GM18526 (cell line): ENCODE data around the gene PRKAR1B.

Experiments used
- POLR2A ChIP-seq: IDR thresholded peaks from 3 replicates; pipeline ENCODE4 v1.6.1; 2011; ENCODE audit not compliant: insufficient read length; ENCODE audit errors: extremely low read depth

PRKAR1B gene

DNA sequence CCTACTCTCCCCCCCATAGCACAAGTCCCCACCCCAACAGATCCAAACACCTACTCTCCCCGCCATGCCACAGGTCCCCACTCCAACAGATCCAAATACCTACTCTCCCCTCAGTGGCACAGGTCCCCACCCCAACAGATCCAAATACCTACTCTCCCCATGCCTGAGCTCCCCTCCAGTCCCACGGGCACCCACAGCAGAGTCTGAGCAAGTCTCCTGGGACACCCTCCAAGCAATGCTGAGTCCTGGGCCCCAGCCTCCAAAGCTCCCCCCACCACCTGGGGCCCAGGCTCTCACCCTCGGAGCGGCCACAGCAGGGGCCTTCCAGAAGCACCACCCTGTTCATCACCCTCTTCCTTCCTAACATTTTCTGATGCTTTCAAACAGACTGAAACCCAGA lies 64.5 kb downstream of the PRKAR1B start:
- TF ChIP-seq POLR2A: no peak

DNA sequence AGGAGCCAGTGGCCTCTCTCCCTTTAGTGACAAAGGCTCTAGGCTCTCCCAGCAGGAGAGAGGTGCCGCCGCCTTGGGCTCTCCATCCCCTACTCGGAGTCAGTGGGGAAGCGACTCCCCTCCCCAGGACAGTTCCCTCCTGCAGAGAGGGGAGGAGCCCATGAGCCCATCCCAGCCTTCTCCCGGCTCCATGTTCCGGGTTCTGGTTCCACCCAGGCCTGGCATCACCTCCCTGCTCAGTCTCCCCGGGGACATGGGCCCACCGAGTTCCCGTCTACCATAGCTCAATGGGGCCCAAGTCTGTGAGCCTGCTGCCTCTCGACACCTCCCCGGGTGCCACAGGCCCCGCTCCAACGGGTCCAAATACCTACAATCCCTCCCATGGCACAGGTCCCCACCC lies 67.1 kb downstream of the PRKAR1B start:
- no peak for TF ChIP-seq POLR2A

DNA sequence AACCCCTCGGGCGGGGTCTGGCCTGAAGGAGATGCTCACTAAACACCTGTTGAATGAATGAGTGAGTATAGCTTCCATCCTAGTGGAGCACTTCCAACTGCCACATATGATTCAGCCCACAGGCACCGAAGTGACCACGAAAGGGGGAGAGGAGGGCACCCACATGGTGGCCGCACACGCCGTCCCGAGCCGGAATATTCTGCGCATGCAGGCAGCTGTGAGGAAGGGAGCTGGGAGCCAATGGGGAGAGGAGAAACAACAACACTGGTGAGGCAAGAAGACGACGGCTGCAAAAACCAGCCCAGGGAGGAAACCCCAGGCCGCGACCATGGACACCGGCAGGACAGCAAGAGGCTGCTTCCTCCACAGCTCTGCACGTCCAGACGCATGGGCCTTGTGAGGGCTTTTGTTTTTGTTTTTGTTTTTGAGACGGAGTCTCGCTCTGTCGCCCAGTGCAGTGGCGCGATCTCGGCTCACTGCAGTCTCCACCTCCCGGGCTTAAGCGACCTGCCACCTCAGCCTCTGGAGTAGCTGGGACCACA lies 67.7 kb downstream of the PRKAR1B start:
- no peak for TF ChIP-seq POLR2A

DNA sequence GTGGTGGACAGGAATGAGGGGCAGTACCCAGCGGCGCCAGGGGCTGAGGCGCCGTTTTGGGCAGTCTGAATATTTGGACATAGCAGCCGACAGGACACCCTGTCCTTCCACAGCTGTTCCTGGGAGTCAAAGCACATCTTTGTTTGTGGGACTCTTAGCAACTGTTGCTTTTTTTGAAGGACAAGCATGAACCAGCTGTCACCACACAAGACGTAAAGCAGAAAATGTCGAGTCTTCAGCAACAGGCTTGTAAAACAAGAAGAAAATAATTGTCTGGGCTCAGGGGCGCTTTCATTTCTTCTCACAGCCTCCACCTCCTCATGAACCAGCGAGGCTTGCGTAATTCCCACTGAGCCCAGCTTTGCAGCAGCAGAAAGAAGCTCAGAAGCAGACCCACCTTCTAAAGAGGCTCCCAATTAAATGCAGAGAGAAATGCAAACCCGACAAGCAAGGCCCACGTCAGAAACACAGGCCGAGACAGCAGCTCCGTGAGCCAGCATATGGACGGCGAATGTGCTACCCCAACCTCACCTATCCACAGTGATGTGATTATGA lies 69.4 kb downstream of the PRKAR1B start:
- no peak for TF ChIP-seq POLR2A

DNA sequence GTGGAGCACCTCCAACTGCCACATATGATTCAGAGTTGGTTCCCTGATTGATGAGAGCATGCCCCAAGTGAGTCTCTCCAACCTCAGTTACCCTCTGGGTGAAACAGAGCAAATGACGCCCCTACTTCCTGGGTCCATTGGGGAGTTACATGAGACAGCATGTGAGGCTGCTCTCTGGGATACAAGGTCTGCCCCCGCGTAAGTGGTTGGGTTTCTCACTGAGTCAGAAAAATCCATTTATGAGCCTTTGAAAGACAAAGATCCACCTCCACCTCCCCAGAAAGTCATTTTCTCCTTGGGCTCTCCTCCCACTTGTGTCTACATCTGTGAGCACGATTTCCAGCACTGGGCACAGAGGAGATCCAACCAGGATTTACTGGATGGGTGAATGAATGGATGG lies 71.3 kb downstream of the PRKAR1B start:
- TF ChIP-seq POLR2A: no peak

DNA sequence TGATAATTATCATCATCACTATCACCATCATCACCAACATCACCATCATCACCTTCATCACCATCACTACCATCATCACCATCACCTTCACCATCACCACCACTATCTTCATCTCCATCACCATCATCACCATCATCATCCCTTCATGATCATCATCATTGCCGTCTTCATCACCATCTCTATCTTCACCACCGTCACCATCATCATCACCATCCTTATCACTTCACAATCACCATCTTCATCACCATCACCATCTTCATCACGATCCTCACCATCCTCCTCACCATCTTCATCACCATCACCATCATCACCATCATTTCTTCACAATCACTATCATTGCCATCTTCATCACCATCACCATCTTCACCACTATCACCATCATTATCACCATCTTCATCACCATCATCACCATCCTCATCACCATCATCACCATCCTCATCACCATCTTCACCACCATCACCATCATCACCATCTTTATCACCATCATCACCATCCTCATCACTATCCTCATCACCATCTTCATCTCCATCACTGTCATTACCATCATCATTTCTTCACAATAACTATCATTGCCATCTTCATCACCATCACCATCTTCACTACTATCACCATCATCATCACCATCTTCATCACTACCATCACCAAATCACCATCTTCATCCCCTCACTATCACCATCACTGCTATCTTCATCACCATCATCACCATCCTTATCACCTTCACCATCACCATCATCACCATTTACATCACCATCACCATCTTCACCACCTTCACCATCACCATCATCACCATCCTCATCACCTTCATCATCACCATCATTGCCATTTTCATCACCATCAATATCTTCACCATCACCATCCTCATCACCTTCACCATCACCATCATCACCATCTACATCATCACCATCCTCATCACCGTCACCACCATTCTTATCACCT lies 73.0 kb downstream of the PRKAR1B start:
- TF ChIP-seq POLR2A: no peak

DNA sequence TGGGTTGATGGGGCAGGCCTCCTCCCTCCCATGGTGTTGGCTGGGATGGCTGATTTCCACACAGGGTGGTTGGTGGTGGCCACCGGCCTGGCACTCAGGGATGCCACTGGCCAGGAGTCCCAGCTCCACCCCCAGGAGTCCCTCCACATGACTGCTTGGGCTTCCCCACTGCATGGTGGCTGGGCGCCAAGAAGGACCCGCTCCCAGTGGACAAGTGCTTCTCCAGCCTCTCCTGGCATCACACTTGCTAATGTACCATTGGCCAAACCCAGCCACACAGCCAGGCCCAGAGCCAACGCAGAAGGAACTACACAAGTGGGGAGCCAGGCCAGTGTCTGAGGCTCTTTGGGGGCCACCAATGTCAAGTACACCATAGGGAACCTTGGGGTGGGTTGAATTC lies 74.2 kb downstream of the PRKAR1B start:
- no peak for TF ChIP-seq POLR2A

DNA sequence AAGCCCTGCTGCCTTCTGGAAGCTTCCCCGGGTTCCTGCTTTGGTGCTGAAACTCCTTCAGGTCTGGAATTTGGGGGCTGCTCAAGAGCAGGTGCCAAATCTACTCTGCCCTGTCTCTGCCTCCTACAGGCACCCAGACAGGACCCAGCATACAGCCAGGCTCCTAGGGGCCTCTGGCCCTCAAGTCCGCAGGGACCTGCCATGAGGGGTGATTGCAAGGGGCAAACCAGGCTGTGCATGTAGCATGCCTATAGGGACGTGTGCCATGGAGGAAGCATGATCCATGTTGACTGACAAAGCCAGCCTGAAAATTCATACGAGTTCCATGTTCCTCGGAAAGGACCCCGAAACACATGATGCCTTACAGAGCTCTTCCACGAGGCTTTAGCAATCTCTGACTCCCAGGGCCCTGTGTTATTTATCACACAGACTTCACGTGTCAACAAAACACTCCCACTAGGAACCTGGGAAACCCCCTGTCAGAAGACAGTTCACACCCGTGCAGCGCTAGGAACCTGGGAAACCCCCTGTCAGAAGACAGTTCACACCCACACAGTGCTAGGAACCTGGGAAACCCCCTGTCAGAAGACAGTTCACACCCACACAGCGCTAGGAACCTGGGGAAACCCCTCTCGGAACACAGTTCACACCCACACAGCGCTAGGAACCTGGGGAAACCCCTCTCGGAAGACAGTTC lies 75.9 kb downstream of the PRKAR1B start:
- TF ChIP-seq POLR2A: no peak

DNA sequence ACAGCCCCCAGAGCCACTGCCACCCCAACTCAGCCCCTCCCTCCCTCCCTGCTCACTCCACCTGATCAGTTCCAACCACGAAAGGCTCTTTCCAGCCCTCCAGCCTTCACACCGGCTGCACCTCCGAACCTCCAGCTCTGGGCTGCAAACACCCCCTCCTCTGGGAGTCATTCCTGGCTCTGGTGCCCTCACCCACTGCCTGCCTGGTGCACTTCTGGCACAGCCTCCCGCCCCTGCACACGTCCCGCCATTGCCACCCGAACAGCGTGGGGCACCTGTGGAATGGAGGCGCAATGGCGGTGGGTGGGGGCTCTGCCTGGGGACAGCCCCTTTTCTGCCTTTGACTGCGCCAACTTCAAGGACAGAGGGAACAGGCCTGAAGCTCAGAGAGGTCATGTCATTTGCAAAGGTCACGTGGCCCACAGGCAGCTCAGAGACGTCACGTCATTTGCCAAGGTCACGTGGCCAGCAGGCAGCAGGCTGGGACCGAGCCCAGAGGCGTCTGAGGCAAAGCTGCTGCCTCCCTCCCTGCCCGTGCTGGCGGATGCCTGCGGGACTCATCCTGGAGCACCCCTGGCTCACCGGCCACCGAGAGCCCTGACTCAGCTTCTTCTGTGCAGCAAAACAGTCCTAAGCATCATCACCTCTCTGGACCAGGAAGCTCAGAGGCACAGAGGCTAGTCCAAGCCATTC lies 76.6 kb downstream of the PRKAR1B start:
- no peak for TF ChIP-seq POLR2A

DNA sequence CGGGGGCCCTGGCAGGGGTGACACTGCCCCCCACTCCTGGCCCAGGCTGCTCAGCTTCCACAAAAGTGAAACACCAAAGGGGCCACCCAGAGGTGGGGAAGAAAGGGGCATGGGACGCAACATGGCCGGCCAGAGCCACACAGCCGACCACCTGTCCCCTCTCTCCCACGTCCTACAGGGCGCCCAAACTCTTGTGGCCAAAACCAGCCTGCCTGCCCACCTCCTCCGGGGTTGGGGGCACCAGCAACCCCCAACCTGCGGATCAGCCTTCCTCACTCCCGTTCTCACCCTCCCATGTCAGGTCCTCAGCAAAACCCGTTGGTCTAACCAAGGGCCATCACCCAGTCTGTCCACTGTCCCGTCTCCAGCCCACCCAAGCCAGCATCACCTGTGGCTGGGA lies 80.1 kb downstream of the PRKAR1B start:
- no peak for TF ChIP-seq POLR2A

DNA sequence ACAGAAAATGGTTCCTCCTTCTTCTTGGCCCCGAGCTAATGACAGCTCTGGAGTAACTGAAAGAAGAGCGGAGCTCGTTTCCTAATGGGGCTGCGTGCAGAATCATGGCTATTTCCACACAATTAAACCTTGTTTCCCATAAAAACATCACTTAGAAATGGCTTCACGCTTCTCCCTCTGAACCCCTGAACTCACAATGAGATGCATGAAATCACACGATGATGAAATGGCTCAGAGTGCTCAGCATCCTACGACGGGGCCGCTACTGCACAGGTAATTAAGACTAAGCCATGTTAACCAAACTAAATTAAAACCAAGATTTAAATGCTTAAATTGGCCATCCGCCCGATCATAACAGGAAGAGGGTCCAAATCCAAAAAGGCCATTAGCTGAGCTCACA lies 80.6 kb downstream of the PRKAR1B start:
- TF ChIP-seq POLR2A: no peak

DNA sequence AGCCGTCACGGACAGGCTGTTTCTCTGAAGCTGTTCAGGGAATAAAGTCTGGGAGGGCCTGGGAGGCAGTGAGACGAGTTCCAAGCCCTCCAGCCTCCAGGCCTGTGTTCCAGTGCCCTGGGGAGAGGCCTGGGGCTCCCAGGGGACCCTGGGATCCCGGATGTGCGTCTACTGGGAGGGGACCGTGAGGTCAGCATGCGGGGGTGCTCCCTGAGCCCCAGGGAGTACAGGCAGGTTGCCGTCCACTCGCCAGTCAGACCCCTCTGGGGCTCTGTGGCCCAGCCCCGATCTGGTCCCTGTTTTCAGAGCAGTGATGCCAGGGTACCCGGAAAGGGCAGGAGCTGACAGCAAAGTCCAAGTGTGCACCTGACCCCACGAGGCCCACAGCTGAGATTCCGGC lies 81.5 kb downstream of the PRKAR1B start:
- TF ChIP-seq POLR2A: no peak

DNA sequence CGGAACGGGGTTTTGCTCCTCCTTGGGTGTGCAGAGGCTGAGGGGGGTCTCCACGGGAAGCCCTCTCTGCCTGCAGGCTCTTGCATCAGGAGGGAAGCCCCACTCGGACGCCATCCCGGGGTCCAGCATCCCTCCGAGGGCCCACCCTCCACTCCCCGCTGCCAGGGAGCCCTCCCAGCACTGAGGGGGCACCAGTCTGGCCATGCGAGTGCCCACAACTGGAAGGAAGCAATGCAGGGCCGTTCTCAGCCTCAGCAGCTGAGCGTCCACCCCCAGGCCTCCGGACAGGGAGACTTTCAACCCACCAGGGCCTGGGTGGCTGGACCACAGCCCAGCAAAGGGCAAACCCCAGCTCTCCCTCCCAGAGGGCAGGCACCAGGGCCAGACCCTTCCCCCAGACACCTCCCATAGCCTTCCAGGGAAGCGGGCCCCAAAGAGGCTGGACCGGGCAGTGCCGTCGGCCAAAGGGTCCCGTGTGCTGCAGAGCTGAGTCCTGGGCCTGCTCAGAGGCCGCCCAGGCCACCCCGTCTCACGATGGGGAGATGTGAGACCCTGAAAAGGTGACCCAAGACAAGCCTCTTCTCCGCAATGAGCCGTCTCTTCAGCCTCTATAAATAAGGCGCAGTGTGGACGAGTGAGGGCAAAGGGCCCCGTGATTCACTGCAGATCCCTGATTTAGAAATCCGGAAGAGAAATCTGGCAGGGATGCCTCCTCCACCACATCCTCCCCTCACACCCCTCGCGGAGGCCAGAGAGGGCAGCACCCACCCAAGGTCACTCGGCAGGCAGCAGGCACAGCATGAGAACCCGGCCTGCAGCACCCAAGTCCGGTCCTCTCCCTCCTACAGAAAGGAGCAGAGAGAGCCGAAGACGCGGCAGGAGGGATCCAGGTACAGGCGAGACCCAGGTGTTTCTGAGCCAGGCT lies 82.4 kb downstream of the PRKAR1B start:
- TF ChIP-seq POLR2A: no peak

DNA sequence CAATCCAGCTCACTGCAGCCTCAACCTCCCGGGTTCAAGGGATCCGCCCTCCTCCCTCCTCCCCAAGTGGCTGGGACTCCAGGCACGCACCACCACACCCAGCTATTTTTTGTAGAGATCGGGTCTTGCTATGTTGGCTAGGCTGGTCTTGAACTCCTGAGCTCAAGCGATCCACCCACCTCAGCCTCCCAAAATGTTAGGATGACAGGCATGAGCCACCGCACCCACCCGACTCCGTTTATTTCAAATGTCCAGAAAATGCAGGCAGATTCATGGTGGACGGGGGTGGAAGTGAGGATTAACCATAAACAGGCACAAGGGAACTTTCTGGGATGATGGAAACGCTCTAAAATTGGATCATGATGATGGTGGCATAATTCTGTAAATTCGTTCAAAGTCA lies 85.1 kb downstream of the PRKAR1B start:
- no peak for TF ChIP-seq POLR2A
